ENCODE measurements around the gene AK9.

AK9 gene

GRCh38 chr6:109455437-109456110 is 235.4 kb downstream of the AK9 start, which contains the start of gene MICAL1:
MICAL1 (minus strand) TSS chr6:109455772; CDS start chr6:109454196, 1,576 bp downstream.
- peak; percentile 83 for DNase-seq

GRCh38 chr6:109454496-109455436 is 236.2 kb downstream of the AK9 start:
- DNase-seq, result no peak

GRCh38 chr6:109453594-109454495 is 237.2 kb downstream of the AK9 start:
- DNase-seq, result peak; percentile 84

GRCh38 chr6:109453156-109453555 is 237.8 kb downstream of the AK9 start:
- DNase-seq, result no peak

GRCh38 chr6:109452181-109452580 is 238.8 kb downstream of the AK9 start:
- DNase-seq, result no peak

- no peak for DNase-seq
These were observed 239.6 kb downstream of the AK9 start for GRCh38 chr6:109451376-109451775.

GRCh38 chr6:109450801-109451200 is 240.2 kb downstream of the AK9 start:
- DNase-seq, result no peak

GRCh38 chr6:109449795-109450673 is 241.0 kb downstream of the AK9 start:
- no peak for DNase-seq

GRCh38 chr6:109449064-109449794 is 241.8 kb downstream of the AK9 start:
- DNase-seq, result no peak

GRCh38 chr6:109448615-109449014 is 242.4 kb downstream of the AK9 start:
- no peak for DNase-seq

GRCh38 chr6:109447878-109448555 is 243.0 kb downstream of the AK9 start:
- no peak for DNase-seq

GRCh38 chr6:109447087-109447486 is 243.9 kb downstream of the AK9 start:
- DNase-seq, result no peak

- no peak for DNase-seq
These were observed 244.5 kb downstream of the AK9 start for GRCh38 chr6:109446541-109446940.

- no peak for DNase-seq
These were observed 244.9 kb downstream of the AK9 start for GRCh38 chr6:109446072-109446471.

- no peak for DNase-seq
These were observed 245.6 kb downstream of the AK9 start for GRCh38 chr6:109445382-109445781.

GRCh38 chr6:109443425-109443950 is 247.5 kb downstream of the AK9 start:
- no peak for DNase-seq

All from right hindlimb (tissue), 1 donor.